T-helper 2 cell (primary cell): ENCODE data around the gene AFG3L2.

Source experiments
- DNase-seq, 5 experiments: peaks; one replicate each; pipeline versions ENCODE4 v3.0.0 to v3.0.0-alpha.2; 2012 to 2022

Gene AFG3L2

DNA sequence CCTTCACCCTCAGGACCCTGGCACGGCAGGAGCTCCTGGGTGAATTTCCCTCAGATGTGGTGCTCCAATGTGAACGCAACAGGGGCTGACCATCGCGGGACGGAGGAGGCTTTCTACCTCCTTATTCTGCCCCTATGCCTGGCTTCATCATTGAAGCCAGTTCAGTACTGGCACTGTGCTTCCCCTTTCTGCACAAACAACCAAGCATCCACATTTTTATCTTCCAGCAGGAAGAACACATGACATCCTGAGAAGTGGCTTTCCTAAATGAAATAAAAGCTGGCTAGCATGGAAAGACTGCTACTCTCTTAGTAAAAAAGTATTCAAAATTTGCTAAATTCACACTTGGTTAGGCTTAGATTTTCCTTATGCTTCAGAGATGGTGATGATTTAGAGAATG, 24.8 kb downstream of the AFG3L2 start:
- no peak for DNase-seq

DNA sequence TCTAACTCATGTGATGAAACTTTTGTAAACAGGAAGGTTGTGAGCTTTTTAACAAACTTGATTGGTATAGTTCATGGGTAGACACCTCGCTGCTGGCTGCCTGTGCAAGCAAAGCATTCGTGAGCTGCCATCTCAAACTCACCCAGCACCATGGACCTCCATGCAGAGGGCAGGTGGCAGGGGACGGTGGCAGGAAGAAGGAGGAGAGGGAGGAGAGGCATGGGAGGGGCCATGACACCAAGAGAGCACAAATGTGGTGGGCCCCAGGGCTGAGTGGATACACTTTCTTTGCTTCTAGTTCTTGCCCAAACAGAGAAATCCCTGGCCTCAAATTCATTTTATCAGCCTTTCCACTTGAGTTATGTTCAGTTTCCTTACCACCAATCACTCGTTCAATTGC, 29.1 kb downstream of the AFG3L2 start:
- DNase-seq = no peak

DNA sequence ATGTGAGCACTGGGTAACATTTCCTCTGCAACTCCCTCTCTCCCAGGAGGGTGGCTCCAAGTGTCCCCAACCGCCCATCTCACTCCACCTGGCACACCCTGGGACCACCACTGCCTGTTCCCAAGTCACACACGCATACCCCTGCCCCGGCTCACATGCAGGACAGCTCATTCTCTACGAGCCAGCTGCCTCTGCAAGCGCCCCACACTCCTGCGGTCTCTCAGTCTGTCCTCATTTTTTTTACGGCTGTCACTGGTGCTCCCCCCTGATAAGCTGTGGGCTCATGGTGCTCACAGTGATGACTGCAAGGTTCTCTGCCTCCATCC, 30.8 kb downstream of the AFG3L2 start:
- no peak for DNase-seq

DNA sequence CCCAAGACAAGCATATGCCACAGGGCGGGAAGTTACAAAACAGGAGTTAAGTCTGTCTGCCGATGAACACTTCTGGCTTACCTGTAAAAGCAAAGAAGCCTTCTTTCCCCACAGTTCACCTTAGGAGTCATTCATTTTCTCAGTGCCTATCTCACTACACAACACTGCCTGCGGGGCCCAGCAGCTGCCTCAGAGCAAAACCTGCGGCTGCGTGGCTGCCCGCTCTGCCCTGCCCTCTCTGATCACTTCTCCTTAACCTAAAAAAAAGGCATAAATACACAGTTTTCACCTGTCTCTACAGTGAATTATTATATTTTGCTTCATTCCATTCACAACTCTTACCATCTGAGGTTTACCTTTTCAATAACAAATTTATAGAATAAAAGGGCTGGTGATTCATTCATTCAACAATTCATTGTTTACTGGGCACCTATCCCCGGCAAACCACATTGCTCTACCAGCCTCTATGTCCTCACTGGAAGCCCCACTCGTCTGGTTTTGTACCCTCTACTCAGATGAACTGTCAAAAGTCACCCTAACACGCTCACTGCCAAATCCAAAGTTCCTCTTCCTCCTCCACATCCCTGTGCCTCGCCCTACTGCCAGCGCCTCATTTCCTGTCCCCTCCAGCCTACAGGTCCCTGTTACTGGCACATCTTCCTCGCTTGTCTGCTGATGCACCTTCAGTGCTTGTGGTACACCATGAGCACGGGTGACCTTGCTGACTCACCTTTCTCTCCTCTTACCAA, 31.4 kb downstream of the AFG3L2 start:
- DNase-seq = no peak

DNA sequence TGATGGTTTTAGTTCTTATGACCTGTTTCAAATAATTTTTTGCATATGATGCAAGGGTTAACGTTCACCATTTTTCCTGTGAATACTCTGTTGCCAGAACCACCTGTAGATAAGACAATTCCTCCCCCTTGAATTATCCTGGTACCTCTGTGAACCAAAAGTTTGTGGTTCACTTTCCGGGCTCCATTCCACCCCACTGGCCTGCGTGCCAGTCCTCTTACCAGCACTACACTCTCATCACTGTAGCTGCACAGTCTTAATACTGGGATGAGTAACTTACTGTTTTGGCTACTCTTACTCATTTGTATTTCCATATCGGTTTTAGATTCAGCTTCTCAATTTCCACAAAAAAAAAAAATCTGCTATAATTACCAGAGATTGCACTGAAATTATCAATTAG, 34.4 kb downstream of the AFG3L2 start:
- DNase-seq = no peak

DNA sequence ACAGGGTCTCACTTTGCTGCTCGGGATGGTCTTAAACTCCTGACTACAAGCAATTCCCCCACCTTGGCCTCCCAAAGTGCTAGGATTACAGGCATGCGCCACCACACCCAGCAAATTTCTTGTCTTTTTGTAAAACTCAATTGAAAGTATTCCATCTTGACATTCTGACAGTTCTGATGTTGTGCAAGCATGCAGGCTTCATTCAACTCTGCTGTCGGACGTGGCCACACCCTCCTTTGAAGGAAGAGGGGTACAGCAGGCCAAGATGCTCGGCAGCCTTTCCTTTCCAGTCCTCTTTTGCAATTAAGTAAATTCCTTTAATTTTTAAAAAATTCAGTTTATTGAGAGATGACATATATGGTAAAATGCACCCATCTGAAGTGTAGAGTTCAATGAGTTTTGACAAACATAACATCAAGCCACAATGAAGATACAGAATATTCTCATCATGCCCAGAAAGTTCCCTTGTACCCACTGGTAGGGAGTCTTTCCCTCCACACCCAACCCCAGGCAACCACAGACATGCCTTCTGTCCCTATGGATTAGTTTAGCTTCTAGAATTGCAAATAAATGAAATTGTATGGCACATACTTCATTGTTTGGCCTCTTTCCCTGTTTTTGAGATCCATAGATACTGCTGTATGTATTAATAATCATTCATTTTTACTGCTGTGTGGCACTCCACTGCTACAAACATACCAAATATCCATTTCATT, 35.9 kb downstream of the AFG3L2 start:
- DNase-seq = no peak

DNA sequence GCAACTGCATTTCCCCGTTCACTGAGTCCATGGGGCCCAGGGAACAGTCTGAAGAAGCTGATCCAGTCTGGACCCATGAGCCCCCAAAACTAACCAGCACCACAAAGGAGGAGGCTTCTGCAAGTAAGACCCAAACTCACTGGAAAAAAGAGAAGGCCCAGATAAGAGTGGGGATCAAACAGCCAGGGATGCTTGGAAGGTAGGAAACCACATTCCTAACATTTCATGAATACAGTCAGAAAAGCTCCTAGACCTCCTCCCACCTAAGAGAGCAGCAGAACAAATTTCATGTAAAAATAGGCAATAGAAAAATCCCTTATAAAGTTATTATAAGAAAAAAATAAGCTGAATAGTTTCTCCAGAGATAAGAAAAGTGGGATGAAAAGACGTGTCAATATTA, 38.6 kb downstream of the AFG3L2 start:
- DNase-seq = no peak

DNA sequence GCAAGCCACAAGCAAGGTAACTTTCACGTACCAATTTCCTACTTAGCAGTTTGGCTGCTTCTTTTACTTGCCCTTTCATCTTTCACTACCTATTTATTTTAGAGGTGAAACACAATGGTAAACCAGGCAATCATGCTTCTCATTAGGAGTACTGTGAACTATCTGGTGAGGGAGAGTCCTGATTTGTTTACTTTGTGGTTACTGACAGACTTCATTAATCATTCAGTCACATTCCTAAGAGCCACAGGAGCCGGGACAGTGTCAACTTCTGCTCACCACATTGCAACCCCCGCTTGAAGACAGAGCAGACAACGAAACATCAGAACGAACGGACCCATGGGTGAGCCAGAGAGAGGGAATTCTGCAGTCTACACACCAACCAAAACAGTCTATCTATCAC, 40.1 kb downstream of the AFG3L2 start:
- no peak for DNase-seq

DNA sequence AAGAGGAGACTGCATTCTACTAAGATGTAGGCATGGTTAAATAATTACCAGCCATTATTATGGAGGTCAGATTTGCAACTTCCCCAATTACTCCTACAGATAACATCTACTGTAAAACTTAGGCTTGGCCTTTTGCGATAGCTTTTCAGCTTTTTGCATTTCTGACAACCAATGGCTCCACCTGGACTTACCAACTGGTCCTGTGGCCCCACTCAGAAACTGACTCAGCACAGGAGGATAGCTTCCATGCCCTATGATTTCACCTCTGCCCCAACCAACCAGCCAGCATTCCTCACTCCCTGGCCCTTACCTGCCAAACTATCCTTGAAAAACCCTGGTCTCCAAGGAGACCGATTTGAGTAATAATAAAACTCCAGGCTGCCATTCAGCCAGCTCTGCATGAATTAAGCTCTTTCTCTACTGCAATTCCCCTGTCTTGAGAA, 40.8 kb downstream of the AFG3L2 start:
- DNase-seq = no peak

DNA sequence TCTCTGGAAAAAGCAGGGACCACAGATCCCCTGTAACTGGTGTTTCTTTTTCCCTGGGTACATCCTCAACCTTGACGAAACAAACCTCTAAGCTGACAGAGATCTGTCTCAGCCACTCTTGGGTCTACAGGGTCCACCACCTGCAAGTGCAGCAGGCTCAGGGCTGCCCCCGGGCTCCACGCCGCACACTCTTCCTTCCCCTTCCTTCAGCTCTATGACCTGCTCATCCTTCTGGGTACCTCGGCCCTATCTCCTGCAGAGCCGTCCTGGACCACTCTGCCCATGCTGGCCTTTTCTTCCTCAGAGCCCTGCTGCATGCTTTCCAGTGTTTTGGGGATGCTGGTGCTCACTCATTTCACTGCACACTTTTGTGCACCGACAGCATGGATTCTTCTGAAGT, 41.5 kb downstream of the AFG3L2 start:
- DNase-seq = no peak

DNA sequence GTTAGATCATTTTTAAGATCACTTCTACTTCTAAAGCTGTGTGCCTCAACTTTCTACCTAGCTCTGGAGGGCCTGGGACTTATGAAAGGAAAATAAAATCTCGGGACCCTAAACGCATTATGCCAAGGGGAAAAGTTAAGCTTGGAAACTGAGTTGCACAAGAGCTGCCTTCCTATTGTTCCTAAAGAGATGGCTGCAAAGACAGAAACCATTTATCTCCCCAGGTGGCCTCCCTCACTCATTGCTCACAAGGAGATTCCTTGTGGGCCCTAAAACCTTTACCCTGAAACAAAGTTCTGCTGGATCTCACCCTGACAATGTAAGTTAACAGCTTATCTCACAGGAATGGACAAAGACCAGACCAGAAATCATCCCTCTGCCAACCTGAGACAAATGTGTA, 42.2 kb downstream of the AFG3L2 start:
- no peak for DNase-seq

DNA sequence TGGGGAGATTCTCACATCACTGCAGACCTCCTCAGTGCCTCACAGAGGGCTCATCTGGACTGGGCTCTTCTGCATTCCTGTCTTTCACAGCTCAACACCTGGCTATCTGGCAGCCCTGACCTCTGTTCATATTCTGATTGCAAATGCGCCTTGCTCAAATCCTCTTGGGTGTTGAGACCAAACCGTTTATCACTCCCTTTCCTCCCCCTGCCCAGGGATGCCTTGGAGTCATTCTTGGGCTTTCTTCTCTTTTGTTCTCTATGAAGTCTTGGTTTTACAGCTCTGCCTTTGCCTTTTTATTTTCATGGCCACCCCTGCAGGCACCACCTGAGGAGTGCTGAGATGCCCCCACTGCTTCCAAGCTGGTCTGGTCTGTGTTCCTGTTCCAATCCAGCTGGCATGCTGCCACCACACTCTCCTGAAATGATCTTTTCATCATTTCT, 42.6 kb downstream of the AFG3L2 start:
- DNase-seq = no peak

DNA sequence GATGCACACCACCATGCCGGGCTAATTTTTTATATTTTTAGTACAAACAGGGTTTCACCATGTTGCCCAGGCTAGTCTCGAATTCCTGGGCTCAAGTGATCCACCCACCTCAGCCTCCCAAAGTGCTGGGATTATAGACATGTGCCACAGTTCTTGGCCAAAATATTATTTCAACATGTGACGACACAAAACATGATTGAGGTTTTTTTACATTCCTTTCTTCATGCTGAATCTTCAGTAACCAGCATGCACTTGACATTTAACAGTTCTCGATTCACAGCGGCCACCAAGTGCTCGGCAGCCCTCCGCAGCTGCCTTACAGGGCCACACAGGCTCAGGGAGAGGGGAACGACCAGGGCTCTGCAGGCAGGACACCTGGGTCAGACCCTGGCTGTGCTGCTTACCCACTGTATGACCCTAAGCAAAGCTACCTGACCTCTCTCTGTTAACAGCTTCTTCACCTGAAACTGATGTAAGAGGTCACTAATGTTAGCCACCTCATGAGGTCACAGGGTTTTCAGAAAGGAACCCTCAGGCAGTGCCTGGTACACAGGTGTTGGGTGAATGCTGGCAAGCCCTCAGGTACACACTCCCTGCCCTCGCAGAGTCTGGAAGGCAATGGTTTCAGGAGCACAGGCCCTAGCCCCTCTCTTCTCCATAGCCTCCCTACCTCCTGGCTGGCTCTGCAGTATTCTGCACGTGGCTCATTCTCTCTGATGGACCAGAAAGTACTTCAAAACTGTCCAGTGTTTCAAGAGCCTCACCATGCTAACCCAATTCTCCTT, 43.3 kb downstream of the AFG3L2 start:
- no peak for DNase-seq

DNA sequence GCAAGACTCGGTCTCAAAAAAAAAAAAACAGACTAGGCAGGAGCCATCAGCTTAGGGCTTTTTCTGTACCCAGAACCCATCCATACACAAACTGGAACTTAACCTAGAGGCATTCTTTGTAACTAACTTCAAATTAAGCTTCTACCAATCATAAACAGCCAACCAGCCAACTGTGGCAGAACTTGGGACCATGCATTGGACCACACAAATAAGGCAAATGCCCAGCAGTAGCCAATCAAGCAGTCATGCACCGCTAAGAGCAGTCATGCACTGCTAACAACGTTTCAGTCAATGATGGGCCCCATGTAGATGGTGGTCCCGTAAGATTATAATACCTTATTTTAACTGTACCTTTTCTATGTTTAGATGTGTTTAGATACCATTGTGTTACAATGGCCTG, 46.3 kb downstream of the AFG3L2 start:
- no peak for DNase-seq

DNA sequence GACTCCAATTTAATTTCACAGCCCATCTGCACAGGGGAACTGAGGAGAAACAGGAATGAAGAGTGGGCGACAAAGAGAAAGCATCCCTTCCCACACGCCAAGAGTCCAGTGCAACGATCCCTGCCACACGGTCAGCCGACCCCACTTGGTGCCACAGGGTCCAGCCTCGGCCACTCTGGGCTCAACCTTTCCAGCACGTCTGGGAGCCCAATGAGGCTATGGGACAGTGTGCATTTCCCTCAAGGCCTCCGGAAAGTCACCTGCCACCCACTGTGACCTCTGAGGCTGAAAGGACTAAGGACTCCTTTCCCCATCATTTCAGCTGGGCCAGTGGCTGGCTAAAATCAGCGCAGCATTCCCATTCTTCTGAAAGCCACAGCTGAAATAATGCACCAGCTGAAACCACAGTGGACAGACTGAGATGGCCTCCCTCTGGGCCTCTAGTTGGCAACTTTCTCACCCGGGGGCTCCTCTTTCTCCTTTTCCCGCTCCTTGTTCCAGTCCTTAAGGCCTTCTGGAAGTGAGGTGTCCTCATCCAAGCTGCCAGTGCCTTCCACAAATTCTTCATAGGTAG, 47.8 kb downstream of the AFG3L2 start:
- no peak for DNase-seq

DNA sequence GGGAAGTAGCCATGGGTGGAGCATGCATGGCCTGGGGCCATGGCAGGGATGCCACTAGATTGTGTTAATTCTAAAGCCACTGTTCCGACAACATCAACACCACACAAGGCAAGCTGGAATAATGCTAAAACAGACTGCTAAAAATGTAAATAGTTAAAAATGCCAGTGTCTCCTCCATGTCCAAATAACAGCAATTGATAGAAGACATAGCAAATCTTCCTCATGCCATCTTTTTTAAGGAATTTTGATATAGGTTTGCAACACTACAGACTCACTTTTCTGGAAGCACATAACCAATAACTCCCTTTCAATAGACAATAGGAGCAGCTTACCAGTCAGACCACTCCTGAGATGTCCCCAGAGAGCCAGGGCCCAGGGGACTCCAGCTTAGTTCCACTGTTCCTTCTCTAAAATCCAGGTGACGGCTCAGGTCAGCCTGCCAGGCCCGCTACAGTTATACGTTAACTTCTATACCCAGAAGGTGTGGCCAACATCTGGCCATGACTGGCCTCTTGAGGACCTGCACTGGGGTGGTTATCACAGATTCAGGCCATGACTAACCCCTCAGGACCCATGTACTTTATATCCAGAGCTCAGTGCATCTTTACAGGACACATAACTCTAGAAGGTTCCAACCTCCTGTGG, 48.7 kb downstream of the AFG3L2 start:
- DNase-seq = no peak

DNA sequence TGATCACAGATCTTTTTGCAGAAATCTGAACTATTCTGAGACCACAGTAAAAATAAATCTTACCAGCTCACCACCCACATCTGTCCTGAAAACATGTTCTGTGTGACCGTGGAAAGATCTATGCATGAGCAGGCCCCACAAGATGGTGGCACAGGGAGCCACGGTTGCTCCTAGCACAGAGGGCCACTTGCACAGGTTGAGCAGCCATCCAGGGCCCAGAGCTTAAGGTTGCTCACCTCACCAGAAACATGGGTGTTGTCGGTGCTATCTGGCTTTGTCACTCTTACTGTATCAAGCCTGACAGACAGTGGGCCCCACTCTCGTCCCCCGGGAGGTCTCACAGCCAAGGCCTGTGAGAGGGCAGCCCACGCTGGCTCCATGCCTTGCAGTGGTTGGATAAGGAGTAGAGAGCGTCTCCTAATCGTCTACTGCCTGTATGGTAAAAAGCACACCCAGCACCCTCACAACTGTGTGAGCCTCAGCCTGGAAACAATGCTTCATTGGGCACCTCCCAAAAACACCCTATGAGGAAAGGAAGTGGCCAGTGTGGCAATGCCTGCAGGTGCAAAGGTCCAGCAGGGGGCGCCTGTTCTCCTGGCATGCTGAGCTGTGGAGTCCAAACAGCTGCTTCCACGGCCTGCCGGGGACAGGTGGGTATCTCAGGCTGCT, 49.4 kb downstream of the AFG3L2 start:
- DNase-seq = peak; percentile 10 to 79 (median 58)

DNA sequence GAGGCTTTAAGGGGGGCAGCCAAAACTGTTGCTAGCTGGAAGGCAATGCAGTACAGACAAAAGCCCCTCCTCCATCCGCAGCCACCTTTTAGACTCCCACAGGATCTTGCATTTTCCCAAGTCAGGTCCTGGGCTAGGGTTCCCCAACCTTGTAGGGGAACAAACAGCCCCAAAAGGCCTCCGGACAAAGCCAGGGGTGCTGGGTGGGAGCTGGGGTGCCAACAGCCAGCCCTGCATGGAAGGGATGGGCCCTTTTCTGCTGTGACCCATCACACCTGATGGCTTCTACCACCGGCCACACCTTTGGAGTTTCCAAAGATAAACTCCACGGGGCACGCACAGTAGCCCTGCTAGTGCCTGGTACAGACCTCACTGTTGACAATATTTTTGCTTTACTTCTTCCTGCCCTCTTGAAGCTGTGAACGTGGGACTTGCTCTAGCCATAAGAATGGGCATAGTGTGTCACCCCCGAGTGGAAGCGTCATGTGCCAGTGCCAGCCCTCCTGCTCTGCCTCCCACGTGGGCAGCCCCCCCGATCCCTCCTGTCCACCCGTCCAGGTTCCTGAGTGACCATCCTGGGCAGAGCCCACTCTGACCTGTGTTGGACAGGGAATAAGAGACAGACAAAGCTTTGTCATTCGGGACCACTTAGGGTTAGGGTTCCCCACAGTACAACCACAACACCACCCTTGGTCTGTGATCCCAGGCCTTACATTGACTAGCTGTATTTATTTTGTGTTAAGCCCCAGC, 50.1 kb downstream of the AFG3L2 start:
- no peak for DNase-seq

DNA sequence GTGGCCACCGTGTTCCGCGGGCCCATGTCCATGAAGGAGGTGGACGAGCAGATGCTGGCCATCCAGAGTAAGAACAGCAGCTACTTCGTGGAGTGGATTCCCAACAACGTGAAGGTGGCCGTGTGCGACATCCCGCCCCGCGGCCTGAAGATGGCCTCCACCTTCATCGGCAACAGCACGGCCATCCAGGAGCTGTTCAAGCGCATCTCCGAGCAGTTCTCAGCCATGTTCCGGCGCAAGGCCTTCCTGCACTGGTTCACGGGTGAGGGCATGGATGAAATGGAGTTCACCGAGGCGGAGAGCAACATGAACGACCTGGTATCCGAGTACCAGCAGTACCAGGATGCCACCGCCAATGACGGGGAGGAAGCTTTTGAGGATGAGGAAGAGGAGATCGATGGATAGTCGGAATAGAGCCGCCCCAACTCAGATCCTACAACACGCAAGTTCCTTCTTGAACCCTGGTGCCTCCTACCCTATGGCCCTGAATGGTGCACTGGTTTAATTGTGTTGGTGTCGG, 51.2 kb downstream of the AFG3L2 start:
- DNase-seq = no peak

DNA sequence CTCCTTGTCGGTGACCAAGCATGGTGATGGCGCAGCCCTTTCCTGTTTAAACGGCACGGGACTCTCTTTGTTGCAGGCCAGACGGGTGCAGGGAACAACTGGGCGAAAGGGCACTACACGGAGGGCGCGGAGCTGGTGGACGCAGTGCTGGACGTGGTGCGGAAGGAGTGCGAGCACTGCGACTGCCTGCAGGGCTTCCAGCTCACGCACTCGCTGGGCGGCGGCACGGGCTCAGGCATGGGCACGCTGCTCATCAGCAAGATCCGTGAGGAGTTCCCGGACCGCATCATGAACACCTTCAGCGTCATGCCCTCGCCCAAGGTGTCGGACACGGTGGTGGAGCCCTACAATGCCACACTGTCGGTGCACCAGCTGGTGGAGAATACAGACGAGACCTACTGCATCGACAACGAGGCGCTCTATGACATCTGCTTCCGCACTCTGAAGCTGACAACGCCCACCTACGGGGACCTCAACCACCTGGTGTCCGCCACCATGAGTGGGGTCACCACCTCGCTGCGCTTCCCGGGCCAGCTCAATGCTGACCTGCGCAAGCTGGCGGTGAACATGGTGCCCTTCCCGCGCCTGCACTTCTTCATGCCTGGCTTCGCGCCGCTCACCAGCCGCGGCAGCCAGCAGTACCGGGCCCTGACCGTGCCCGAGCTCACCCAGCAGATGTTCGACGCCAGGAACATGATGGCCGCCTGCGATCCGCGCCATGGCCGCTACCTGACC, 51.9 kb downstream of the AFG3L2 start:
- no peak for DNase-seq

DNA sequence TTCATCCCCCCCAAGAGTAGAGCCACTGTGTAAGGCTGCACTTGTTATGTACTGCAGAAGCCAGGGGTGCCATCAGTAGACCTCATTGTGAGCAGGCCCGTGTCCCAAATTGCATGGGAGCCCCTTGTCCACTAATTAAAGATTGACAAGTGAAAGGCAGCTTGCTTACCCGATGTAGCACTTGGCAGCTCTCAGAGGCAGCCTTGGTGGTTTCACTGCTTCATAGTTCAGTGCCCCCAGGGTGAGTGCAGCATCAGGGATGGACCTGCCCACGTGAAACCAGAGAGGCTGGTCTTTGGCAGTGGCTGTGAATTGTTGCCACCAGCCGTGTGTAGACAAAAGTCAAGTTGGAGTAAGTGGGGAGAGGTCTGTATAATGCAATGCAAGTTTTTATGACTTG, 55.7 kb downstream of the AFG3L2 start:
- no peak for DNase-seq
